SU-DHL-6 (cell line): Measurements from ENCODE around the gene YAF2.
"Not testable (repeated sequence)": the region's sequence is repeated elsewhere in the genome, so short reads cannot be mapped to it uniquely, and the experiment has no call there.

Experiments
- EZH2phosphoT487 ChIP-seq: fragments of 200-600 bp; sonication (generic), shearing (Covaris generic); conservative IDR thresholded peaks from 2 replicates; pipeline ENCODE4 v1.6.1; 2018; ENCODE audit warnings: mild to moderate bottlenecking, antibody characterized with exemption, low read length, moderate library complexity, mixed read lengths
- TF ChIP-seq, protein P1 (sequence below): fragments of 200-600 bp; sonication (generic); IDR thresholded peaks from one replicate; pipeline ENCODE4 v1.5.1; 2017; ENCODE audit warnings: antibody characterized with exemption, mild to moderate bottlenecking, low read length, moderate library complexity; ENCODE audit not compliant: insufficient read depth, poor library complexity, severe bottlenecking

DNA sequence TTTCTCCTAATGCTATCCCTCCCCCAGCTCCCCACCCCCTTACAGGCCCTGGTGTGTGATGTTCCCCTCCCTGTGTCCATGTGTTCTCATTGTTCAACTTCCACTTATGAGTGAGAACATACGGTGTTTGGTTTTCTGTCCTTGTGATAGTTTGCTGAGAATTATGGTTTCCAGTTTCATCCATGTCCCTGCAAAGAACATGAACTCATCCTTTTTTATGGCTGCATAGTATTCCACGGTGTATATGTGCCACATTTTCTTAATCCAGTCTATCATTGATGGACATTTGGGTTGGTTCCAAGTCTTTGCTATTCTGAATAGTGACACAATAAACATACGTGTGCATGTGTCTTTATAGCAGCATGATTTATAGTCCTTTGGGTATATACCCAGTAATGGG, 11.0 kb upstream of the YAF2 start:
- TF ChIP-seq, protein P1, sequence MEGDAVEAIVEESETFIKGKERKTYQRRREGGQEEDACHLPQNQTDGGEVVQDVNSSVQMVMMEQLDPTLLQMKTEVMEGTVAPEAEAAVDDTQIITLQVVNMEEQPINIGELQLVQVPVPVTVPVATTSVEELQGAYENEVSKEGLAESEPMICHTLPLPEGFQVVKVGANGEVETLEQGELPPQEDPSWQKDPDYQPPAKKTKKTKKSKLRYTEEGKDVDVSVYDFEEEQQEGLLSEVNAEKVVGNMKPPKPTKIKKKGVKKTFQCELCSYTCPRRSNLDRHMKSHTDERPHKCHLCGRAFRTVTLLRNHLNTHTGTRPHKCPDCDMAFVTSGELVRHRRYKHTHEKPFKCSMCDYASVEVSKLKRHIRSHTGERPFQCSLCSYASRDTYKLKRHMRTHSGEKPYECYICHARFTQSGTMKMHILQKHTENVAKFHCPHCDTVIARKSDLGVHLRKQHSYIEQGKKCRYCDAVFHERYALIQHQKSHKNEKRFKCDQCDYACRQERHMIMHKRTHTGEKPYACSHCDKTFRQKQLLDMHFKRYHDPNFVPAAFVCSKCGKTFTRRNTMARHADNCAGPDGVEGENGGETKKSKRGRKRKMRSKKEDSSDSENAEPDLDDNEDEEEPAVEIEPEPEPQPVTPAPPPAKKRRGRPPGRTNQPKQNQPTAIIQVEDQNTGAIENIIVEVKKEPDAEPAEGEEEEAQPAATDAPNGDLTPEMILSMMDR, result not testable (repeated sequence)
- TF ChIP-seq EZH2phosphoT487, result not testable (repeated sequence)
